HEK293T (cell line): ENCODE measurements around the gene SUGCT.

Source experiments
- PKNOX1 ChIP-seq: fragments of 450-650 bp; IDR thresholded peaks from 2 replicates; pipeline ENCODE4 v1.6.1; 2016
- SP1 ChIP-seq: fragments of 450-650 bp; IDR thresholded peaks from 2 replicates; pipeline ENCODE4 v1.6.1; 2017
- TARDBP ChIP-seq: fragments of 450-650 bp; IDR thresholded peaks from 2 replicates; pipeline ENCODE4 v1.6.1; 2016

- no peak for TF ChIP-seq TARDBP
- no peak for TF ChIP-seq PKNOX1
- TF ChIP-seq SP1: no peak
Measured at GRCh38 chr7:40848541-40849221, 713.9 kb downstream of the SUGCT start.
